GM19455 (cell line): ENCODE measurements around the gene MTFR2.

Experiments
- ATAC-seq: cut with Tn5 transposase; IDR thresholded peaks from one replicate; pipeline ENCODE4 v1.9.1; 2021; ENCODE audit not compliant: unreplicated experiment

MTFR2 gene

DNA sequence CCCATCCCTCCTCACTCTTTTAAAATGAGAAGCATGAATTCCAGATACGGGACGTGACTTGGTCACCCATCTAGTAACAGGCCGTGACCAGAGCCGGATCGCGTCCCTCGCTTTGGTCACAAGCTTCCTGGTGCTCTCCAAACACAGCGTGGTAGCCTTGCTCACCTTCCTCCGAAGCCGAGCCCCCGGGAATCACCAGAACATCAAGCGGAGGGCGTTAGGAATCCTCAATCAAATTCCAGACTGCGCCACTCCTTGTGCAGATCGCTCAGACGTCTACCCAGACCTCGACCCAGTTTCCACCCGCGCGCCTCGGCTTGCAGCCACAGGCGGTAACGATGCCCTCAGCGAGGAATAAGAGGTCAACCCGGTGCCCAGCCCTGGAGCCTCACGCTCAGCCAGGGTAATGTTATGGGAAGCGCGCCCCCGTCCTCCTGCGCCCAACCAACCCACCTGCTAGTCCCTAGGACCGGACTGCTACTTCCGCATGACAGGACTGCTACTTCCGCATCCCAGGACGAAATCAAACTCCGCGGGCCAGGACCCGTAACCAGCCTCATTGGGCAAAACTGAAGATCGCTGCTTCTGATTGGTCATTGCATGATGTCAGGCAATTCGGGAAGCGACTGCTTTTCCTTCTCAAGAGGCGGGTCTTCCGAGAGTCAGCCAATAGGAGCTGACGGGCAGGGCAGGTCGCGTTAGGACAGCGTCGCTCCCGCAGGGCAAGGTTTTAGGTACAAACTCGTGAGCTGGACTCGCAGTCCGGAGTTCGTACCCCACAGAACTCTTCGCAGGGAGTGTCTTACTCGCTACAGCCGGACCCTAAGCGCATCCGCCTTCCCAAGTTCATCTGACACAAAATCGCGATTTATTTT lies at the start of gene MTFR2:
Gene MTFR2 (minus strand): TSS at position 501 of the 875 bp plus-strand sequence. CDS start 1,212 bp downstream, outside the sequence.
- peak; percentile 97 for ATAC-seq

GRCh38 chr6:136294621-136295020 lies 44.5 kb upstream of the MTFR2 start:
- no peak for ATAC-seq

GRCh38 chr6:136290410-136291010 lies 40.4 kb upstream of the MTFR2 start:
- ATAC-seq, result peak; percentile 25

DNA sequence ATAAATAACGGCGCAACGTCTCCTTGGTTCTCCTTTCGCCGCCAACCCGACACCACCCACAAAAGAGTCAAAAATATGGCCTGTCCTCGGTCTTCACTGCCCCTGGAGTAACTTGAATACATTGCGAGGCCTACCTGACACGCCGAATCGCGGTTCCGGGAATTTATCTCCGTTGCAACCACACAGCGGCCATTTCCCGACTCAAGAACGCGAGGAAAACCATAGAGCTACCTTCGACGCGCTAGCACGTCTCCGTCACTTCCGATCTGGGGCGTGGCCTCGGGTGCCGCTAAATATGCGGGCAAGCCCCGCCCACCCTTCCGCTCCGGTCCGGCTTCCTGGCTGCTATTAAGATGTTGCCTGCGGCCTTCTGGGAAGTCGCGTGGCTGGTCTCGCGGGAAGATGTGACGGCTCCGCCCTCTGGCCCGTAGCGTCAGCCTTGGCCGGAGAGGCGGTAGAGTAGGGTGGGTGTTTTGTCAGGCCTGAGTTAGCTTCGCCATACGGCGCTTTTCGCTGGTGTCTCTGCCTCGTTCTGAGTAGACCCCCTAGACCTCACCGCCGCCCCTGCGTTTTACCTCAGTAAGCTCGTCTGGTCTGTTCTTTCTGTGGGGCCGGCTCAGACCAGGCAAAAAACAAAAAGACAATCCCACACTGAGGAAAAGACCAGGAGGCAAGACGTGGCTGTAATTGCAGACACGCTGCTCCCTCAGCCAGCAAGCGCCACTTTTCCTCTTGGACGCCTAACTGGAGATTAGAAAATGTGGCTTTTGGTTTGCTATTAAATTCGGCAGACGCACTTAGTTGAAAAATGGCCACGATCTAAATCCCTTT lies 39.7 kb upstream of the MTFR2 start, which contains the start of gene BCLAF1:
Gene BCLAF1 (minus strand): TSS at position 268 of the 831 bp plus-strand sequence. CDS start 9,980 bp downstream, outside the sequence.
- peak; percentile 93 for ATAC-seq

GRCh38 chr6:136289327-136289578 lies 39.1 kb upstream of the MTFR2 start:
- ATAC-seq, result peak; percentile 45

GRCh38 chr6:136288566-136289326 lies 38.6 kb upstream of the MTFR2 start:
- ATAC-seq, result peak; percentile 42

DNA sequence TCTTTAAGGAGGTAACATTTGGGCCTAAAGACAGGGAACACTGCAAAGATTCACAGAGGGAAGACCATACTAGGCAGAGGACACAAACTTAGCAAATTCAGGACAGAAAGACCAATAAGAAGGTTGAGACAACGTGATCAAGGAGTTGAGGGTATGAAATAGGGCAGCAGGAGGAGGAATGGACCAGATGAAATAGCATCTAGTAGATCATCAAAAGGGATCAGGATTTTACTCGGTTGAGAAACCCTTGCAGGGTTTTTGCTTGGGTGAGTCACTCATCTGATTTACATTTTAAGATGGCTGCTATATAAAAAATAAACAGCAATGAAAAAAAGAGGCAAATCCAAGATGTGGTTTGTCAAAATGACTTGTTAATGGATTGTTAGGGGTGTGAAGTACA lies 34.8 kb upstream of the MTFR2 start:
- no peak for ATAC-seq

DNA sequence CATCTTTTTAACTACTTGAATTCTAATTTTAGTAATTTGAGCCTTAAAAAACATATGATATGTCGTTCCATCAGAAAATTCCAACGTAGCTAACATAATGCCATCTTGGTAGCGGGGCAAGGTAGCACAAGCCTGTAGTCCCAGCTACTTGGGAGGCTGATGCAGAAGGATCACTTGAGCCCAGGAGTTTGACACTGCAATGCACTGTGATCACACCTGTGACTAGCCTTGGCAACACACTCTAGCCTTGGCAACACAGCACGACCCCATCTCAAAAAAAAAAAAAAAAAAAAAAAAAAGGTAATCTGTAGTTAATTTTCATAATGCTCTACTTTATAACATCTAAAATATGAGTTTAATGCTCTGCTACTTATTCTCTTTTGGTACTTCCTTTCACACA lies 32.8 kb upstream of the MTFR2 start:
- ATAC-seq, result no peak

DNA sequence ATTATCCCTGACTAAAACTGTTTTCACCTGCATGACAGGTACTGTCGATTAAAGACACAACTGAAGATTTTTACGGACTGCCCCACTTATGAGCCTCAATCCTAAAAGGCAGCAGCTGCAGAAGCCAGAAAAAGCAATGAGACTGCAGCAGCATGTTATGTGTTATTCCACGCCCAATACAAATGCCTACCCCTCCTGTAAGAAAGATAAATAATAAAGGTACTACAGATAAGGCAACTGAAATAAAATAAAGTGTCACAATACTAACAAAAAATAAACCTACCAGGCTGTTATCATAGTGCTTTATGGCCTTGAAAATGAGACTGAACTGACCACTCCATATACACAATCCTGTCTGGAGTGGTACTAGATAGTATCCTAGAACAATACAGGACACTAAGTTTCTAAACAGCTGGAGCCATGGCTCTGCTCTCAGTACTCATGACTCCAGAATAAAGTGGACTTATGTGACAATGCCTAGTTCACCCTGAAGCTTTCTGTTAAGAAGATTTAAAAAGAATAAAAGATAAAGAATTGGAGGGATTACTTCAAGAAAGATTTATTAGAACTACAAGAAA lies 30.0 kb upstream of the MTFR2 start:
- ATAC-seq, result no peak

GRCh38 chr6:136274062-136274461 lies 24.0 kb upstream of the MTFR2 start:
- no peak for ATAC-seq

DNA sequence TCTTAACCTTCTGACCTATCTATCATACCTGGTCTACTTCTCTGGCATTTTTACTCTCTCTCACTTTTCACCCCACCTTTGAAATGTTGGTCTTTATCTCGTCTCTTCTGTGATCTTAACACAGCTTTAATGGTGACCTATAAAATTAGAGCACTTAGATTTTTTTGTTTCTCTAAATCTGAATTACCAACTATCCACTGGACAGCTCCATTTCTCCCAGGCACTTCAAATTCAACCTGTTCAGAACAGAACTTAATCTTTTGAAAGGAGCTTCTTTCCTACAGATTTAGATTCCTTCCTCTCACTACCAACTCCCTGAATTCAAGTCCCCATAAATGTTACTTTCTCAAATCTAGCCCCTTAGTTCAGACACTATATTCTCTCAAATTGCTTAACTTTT lies 15.0 kb upstream of the MTFR2 start:
- no peak for ATAC-seq

DNA sequence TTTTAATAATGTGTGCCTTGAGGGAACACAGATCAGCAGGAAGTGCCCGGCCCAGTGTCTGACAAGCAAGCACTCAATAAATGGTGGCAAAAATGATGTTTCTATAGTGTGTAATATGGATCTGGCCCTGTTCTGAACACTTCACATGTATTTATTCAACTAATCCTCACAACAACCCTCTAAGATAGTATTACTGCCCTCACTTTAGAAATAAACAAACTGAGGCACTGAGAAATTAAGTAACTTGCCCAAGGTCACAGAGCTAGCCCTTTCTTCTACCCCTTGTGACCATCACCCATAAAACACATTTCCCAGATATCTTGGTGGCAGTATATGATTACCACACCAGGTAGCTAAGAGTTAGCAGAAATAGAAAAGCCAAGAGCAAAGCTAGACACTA lies 12.8 kb upstream of the MTFR2 start:
- ATAC-seq, result no peak

GRCh38 chr6:136254851-136255466 lies 4.8 kb upstream of the MTFR2 start:
- no peak for ATAC-seq

DNA sequence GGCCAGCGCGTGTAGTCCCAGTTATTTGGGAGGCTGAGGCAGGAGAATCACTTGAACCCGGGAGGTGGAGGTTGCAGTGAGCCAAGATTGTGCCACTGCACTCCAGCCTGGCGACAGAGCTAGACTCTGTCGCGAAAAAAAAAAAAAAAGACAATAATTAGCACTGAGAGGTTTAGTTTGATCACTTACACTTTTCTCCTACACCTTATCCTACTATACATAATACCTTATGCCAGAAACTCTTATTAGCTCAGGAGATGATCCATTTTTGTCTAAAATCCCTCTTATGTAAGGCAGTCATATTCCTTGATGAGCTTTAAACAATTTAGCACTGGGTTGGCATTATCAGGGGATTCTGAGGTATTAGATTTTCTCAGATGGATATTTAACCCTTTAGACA lies 3.6 kb upstream of the MTFR2 start:
- no peak for ATAC-seq

DNA sequence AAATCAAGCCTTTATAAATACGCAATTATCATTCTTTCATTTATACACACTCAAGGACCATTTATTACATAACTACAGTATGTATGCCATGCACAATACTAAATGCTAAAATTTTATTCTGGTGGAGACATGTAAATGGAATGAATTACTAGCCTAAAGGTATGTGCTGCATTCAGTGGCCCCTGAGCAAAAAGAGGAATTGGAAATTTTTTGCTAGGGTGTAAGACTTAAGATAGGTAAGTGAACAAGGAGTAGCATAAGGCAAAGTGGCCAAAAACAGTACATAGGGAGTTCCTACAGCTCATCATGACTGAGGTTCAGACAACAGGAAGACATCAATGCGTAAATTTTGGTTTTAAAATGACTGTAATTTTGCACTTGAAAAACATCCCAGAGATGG lies 2.3 kb upstream of the MTFR2 start:
- no peak for ATAC-seq

DNA sequence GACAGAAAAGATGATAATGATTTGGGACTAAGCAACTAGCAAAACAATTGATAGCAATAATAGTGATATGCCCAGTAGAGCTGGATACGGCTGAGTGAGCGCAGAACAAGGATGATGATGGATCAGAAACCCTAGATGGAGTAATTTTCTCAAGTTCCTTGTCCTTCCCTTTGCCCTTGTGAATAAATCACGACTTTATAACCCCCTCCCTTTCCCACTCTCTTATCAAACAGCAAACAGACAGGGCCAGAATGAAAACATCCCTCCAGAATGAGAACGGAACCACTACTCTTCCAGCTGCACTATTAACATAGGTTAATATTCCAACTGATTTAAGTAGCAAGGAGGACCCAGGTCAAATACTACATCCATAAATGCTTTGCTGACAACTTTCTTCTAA lies 1.3 kb upstream of the MTFR2 start:
- ATAC-seq, result no peak

DNA sequence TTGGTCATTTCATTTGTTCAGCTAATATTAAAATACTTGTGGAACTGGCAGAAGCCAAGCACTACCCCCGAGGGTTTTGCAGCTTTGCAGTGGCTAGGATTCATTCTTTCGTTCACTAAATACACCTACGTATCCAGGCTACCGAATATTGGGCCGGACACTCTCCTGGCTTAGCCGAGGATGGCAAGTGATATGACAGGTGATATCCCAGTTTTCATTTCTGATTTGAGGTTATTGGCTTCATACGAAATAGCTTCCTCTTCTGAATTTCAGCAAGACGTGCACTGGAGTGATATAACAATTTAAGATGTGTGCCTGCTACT lies 536 bp upstream of the MTFR2 start:
- peak; percentile 6 for ATAC-seq

GRCh38 chr6:136249336-136249735 lies 775 bp downstream of the MTFR2 start:
- ATAC-seq, result no peak

DNA sequence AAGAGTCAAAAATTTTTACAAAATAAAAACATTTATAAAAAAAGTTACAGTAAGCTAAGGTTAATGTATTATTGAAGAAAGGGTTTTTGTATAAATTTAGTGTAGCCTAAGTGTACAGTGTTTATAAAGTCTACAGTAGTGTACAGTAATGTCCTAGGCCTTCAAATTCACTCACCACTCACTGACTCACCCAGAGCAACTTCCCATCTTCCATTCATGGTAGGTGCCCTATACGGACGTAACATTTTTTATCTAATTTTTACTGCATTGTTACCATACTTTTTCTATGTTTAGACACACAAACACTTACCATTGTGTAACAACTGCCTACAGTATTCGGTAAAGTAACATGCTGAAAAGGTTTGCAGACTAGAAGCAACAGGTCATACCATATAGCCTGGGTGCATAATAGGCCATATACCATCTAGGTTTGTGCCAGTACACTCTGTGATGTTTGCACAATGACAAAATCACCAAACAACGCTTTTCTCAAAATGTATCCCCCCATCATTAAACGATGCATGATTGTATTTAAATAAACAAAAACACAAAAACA lies 6.0 kb downstream of the MTFR2 start:
- ATAC-seq, result no peak
